A549 (cell line): Measurements from ENCODE around the gene RHEB. TPM values are rescaled to one million over a fixed set of nuclear protein-coding genes. Genes with fewer than 3 reads are reported as not detected.
A peak's percentile ranks its signal among the peaks of the same experiment; 100 is the strongest.

ENCODE experiments used
- ATAC-seq, 2 experiments: fragments of 200-7000 bp in 1 of 2; fragments of >200 bp in 1 of 2; cut with Nextera tagmentation in 1 of 2; cut with Tn5 transposase in 1 of 2; 3 replicates each; pipeline versions ENCODE4 v1.8.0 to v1.9.1; 2018 to 2020; ENCODE audit warnings: mild to moderate bottlenecking in 1 of 2, moderate library complexity in 1 of 2
- CTCF ChIA-PET: fragments of 300-600 bp; sonication (Branson Sonifier 250); formaldehyde crosslinking; extraction: SDS; loops from one replicate; lab custom pipeline; 2021; ENCODE audit warnings: antibody characterized with exemption, inconsistent platforms; lab: Yijun Ruan, JAX
- POLR2A ChIA-PET: fragments of 350-600 bp; formaldehyde crosslinking; extraction: SDS; loops from one replicate; lab custom pipeline; 2021; ENCODE audit warnings: antibody characterized with exemption, inconsistent platforms; lab: Yijun Ruan, JAX
- DNase-seq, 2 experiments: peaks; one replicate each; pipeline versions ENCODE4 v3.0.0 to v3.0.0-alpha.2; 2011 to 2016; ENCODE audit warnings: low read depth in 1 of 2, low spot score in 1 of 2
- FAIRE-seq: peaks from 2 replicates; lab custom pipeline; 2011; peaks lifted over from hg19 to GRCh38; lab: Jason Lieb, UNC
- H3K27ac ChIP-seq, 2 experiments: fragments of >200 bp; sonication (Bioruptor Twin); formaldehyde crosslinking; 3 replicates each; pipeline ENCODE4 v1.5.1; 2016 to 2017
- H3K4me1 ChIP-seq: fragments of >200 bp; sonication (Bioruptor Twin); formaldehyde crosslinking; 3 replicates; pipeline ENCODE4 v1.6.1; 2016
- H3K4me2 ChIP-seq: fragments of >200 bp; sonication (Bioruptor Twin); formaldehyde crosslinking; 3 replicates; pipeline ENCODE4 v1.6.1; 2016
- H3K4me3 ChIP-seq: fragments of >200 bp; sonication (Bioruptor Twin); formaldehyde crosslinking; 3 replicates; pipeline ENCODE4 v1.5.1; 2016
- H3K9me3 ChIP-seq: fragments of >200 bp; sonication (Bioruptor Twin); formaldehyde crosslinking; 3 replicates; pipeline ENCODE4 v1.6.1; 2016
- ATOH8 ChIP-seq: fragments of 250-450 bp; sonication (Bioruptor Pico); IDR thresholded peaks from 2 replicates; pipeline ENCODE4 v1.5.0; 2020; ENCODE audit warnings: low read depth, mild to moderate bottlenecking, moderate library complexity
- BCL3 ChIP-seq: fragments of >200 bp; sonication (Bioruptor Twin); formaldehyde crosslinking; IDR thresholded peaks from 3 replicates; pipeline ENCODE4 v1.6.1; 2016
- CEBPB ChIP-seq, 2 experiments: fragments of >200 bp in 1 of 2; sonication (Bioruptor Twin) in 1 of 2; formaldehyde crosslinking in 1 of 2; IDR thresholded peaks; 2 replicates each; pipeline ENCODE4 v1.6.1; 2012 to 2016
- FOSL2 ChIP-seq, 2 experiments: fragments of 450-650 bp in 1 of 2; fragments of >200 bp in 1 of 2; sonication (Bioruptor Twin) in 1 of 2; formaldehyde crosslinking; IDR thresholded peaks; 2 replicates each; pipeline versions ENCODE4 v1.5.0 to v1.6.1; 2016 to 2020; ENCODE audit warnings: mild to moderate bottlenecking in 1 of 2, moderate library complexity in 1 of 2
- GATA3 ChIP-seq: IDR thresholded peaks from 2 replicates; pipeline ENCODE4 v1.6.1; 2012; ENCODE audit warnings: borderline replicate concordance
- HDAC2 ChIP-seq: fragments of 200-600 bp; sonication (generic); IDR thresholded peaks from 2 replicates; pipeline ENCODE4 v1.6.1; 2016
- HES2 ChIP-seq: fragments of >200 bp; sonication (Bioruptor Twin); formaldehyde crosslinking; IDR thresholded peaks from 2 replicates; pipeline ENCODE4 v1.6.1; 2016
- HOXA7 ChIP-seq: fragments of 250-450 bp; sonication (Bioruptor Pico); IDR thresholded peaks from 2 replicates; pipeline ENCODE4 v1.5.0; 2020; ENCODE audit warnings: mild to moderate bottlenecking, moderate library complexity
- JUNB ChIP-seq: fragments of >200 bp; sonication (Bioruptor Twin); formaldehyde crosslinking; IDR thresholded peaks from 2 replicates; pipeline ENCODE4 v1.6.1; 2016
- MAZ ChIP-seq: fragments of 150-350 bp; IDR thresholded peaks from 2 replicates; pipeline ENCODE4 v1.6.1; 2014; ENCODE audit warnings: antibody characterized with exemption, low read depth, low read length, borderline replicate concordance
- NFE2L2 ChIP-seq: fragments of 150-350 bp; conservative IDR thresholded peaks from 2 replicates; pipeline ENCODE4 v1.6.1; 2014; ENCODE audit warnings: low read length
- NPAS2 ChIP-seq: fragments of 250-450 bp; sonication (Bioruptor Pico); IDR thresholded peaks from 2 replicates; pipeline ENCODE4 v1.8.0; 2022; ENCODE audit warnings: mild to moderate bottlenecking, moderate library complexity, borderline replicate concordance
- PBX3 ChIP-seq: IDR thresholded peaks from 2 replicates; pipeline ENCODE4 v1.6.1; 2012
- POLR2AphosphoS2 ChIP-seq: conservative IDR thresholded peaks from 2 replicates; pipeline ENCODE4 v1.6.1; 2012; ENCODE audit warnings: low read length, improper control_type of control experiment, inconsistent platforms
- RAD21 ChIP-seq, 2 experiments: fragments of >200 bp in 1 of 2; sonication (Bioruptor Twin) in 1 of 2; formaldehyde crosslinking in 1 of 2; IDR thresholded peaks in 1 of 2; conservative IDR thresholded peaks in 1 of 2; 2 replicates in 1 of 2; 3 replicates in 1 of 2; pipeline ENCODE4 v1.6.1; 2012 to 2018; ENCODE audit warnings: inconsistent platforms in 1 of 2
- RARB ChIP-seq: fragments of 250-450 bp; sonication (Bioruptor Pico); IDR thresholded peaks from 2 replicates; pipeline ENCODE4 v1.8.0; 2021; ENCODE audit warnings: mild to moderate bottlenecking, moderate library complexity
- REST ChIP-seq: fragments of 200-600 bp; sonication (generic); IDR thresholded peaks from 2 replicates; pipeline ENCODE4 v1.6.1; 2016; ENCODE audit warnings: antibody characterized with exemption, mild to moderate bottlenecking, moderate library complexity
- RNF2 ChIP-seq: fragments of 200-600 bp; sonication (generic); IDR thresholded peaks from 2 replicates; pipeline ENCODE4 v1.6.1; 2016; ENCODE audit warnings: low read depth, mild to moderate bottlenecking, antibody characterized with exemption, moderate library complexity, borderline replicate concordance
- TP53 ChIP-seq: fragments of 250-450 bp; sonication (Bioruptor Pico); IDR thresholded peaks from 2 replicates; pipeline ENCODE4 v1.5.0; 2021; ENCODE audit warnings: mild to moderate bottlenecking, moderate library complexity
- USF2 ChIP-seq: fragments of 450-650 bp; IDR thresholded peaks from 2 replicates; pipeline ENCODE4 v1.6.1; 2014; ENCODE audit warnings: antibody characterized with exemption
- ZC3H11A ChIP-seq: fragments of 450-650 bp; IDR thresholded peaks from 2 replicates; pipeline ENCODE4 v1.6.1; 2014; ENCODE audit warnings: antibody characterized with exemption, mild to moderate bottlenecking
- WGBS: methylation state at CpG from one replicate; pipeline ENCODE4 v1.1.6; 2017; ENCODE audit errors: missing lambda C conversion rate; 5-methylcytosine and 5-hydroxymethylcytosine counted together
- polyA plus RNA-seq, 4 experiments: library from polyadenylated mRNA; depleted of rRNA in 3 of 4; stranded (reverse); fragments of >200 nt; fragmentation: RNase III in 1 of 4; extraction: RNeasy Plus Mini Kit Qiagen cat#74134 plus additional on column Dnase treatment in 1 of 4; gene quantifications; 2 replicates in 3 of 4; 3 replicates in 1 of 4; pipeline ENCODE4 v1.2.3, GENCODE V29; 2011 to 2017

RHEB gene
- polyA plus RNA-seq, 2 of the 4 experiments (the other 2 are of a cell fraction), result 110 to 198 TPM

GRCh38 chr7:151512353-151512752, 7.3 kb downstream of the RHEB start:
- TF ChIP-seq GATA3 (no peak), TP53 (CRISPR knock-in tag) (no peak), ZC3H11A (no peak), JUNB (no peak), MAZ (no peak), RAD21 (conservative IDR thresholded peaks at IDR 0.05 in 1 of 2, IDR thresholded peaks at IDR 0.05 in 1 of 2) (no peak), NPAS2 (no peak), NFE2L2 (no peak), POLR2AphosphoS2 (no peak), FOSL2 (IDR thresholded peaks at IDR 0.05) (no peak), FOSL2 (CRISPR knock-in tag; IDR thresholded peaks at IDR 0.05) (no peak), HES2 (no peak), HOXA7 (no peak), RNF2 (no peak), RARB (CRISPR knock-in tag) (no peak), BCL3 (no peak)

GRCh38 chr7:151511946-151512345, 7.7 kb downstream of the RHEB start:
- WGBS, result 97% methylated on average over 4 of the region's 4 CpGs
- DNase-seq (no peak), FAIRE-seq (no peak), ATAC-seq (no peak)
- ChIA-PET CTCF (interaction anchor here (0.8 to 1.9 kb wide), 2 partner anchors 63 to 121 kb away, joined by 4 to 8 read pairs; no protein-coding TSS in a partner anchor), POLR2A (interaction anchor here (1.5 kb wide), 1 partner anchor 8 kb away, joined by 4 read pairs; the partner anchor contains the start of gene RHEB)
- Histone ChIP-seq H3K4me1 (peaks cover 37% of the 10 kb centered on the region), H3K4me3 (no peak overlapping the region), H3K4me2 (no peak overlapping the region), H3K9me3 (no peaks in the 10 kb centered on the region), H3K27ac (no peak overlapping the region)
- TF ChIP-seq ATOH8 (CRISPR knock-in tag) (no peak), REST (no peak), HDAC2 (no peak), JUNB (no peak), FOSL2 (IDR thresholded peaks at IDR 0.05) (no peak), FOSL2 (CRISPR knock-in tag; IDR thresholded peaks at IDR 0.05) (no peak), CEBPB (IDR thresholded peaks at IDR 0.05) (peak; percentile 21 to 42; a peak in 2 of 4 replicates), PBX3 (no peak), USF2 (no peak)

More at GRCh38 chr7:151512353-151512752, 7.3 kb downstream of the RHEB start:
- Histone ChIP-seq H3K27ac (no peak overlapping the region), H3K4me1 (peaks cover 37% of the 10 kb centered on the region), H3K4me2 (no peak overlapping the region), H3K4me3 (no peak overlapping the region), H3K9me3 (no peaks in the 10 kb centered on the region)
- CTCF ChIA-PET, result interaction anchor here (0.8 kb wide), 1 partner anchor 121 kb away, joined by 4 read pairs; no protein-coding TSS in a partner anchor
- no peak for FAIRE-seq
- ATAC-seq, result no peak
- POLR2A ChIA-PET, result no interaction called here
- DNase-seq, result no peak
- WGBS, result 90% methylated on average over 7 of the region's 7 CpGs
